Measurements from ENCODE around the gene MCIDAS.

DNA sequence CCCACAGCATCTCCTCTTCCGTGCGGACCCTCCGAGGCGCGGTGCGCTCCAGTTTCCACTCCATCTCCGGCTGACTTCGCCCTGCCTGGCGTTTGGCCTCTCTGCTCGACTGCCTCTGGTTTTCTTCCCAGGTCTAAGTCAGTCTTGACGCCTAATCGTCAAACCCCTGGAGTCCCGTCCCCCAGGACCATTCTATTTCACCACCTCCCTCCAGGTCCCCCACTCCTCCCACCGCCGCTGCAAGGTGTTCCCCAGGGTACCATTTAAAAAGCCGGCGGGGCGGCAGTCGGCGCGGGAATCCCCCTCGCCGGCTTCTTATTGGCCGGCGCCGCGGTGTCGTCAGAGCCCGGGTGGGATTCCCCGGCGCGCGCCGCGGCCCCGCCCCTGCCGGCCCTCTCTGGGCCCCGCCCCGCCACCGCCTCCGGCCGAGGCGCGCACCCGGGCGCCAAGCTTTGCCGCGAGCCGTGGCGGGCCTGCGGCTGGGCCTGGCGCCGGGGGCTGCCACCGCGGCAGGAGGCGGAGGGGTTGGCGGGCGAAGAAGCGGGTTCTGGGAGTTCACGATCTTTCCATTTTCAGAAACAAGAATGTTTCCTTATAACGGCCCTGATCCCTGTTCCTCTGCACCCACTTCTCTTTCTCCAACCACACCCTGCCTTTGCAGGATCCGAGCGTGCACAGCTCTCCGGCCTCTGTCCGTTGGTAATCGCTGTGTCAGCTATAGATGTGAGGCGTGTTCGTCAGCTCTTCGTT, 54.0 kb downstream of the MCIDAS start, which contains the start of gene CDC20B:
- TF ChIP-seq, protein P1, sequence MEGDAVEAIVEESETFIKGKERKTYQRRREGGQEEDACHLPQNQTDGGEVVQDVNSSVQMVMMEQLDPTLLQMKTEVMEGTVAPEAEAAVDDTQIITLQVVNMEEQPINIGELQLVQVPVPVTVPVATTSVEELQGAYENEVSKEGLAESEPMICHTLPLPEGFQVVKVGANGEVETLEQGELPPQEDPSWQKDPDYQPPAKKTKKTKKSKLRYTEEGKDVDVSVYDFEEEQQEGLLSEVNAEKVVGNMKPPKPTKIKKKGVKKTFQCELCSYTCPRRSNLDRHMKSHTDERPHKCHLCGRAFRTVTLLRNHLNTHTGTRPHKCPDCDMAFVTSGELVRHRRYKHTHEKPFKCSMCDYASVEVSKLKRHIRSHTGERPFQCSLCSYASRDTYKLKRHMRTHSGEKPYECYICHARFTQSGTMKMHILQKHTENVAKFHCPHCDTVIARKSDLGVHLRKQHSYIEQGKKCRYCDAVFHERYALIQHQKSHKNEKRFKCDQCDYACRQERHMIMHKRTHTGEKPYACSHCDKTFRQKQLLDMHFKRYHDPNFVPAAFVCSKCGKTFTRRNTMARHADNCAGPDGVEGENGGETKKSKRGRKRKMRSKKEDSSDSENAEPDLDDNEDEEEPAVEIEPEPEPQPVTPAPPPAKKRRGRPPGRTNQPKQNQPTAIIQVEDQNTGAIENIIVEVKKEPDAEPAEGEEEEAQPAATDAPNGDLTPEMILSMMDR (IDR thresholded peaks at IDR 0.05; ENCODE audit: poor library complexity), result no peak
- peak; percentile 36 for TF ChIP-seq EZH2 (IDR thresholded peaks at IDR 0.05; ENCODE audit: borderline replicate concordance)

All from hepatocyte (in vitro differentiated cells).